Measurements from ENCODE around the gene DCDC2B. TPM values are rescaled to one million over a fixed set of nuclear protein-coding genes. Genes with fewer than 3 reads are reported as not detected.
A peak's percentile ranks its signal among the peaks of the same experiment; 100 is the strongest.

The DCDC2B gene
- total and polyA plus RNA-seq, 9 of the 15 experiments (the other 6 are each of a cell fraction or from before 2014, with no cell fraction given), result not detected

DNA sequence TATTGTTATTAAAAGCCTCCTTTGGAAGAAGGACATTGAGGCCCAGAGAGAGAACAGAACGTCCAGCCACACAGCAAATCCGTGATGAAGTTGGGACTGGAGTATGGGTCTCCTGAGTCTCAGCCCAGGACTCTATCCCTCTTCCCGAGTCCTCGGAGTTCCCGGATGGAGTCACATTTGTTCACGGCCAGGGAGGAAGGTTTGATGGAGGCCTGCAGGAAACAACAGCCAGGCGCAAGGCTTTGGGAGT lies 29.8 kb upstream of the DCDC2B start (continued):
- TF ChIP-seq ZFP30 (CRISPR knock-in tag; IDR thresholded peaks at IDR 0.05; ENCODE audit: borderline replicate concordance), result no peak
- TF ChIP-seq CXXC5 (CRISPR knock-in tag; IDR thresholded peaks at IDR 0.05), result no peak
- TF ChIP-seq MTA1 (IDR thresholded peaks at IDR 0.05; ENCODE audit: borderline replicate concordance), result no peak
- no peak for TF ChIP-seq ZNF384 (IDR thresholded peaks at IDR 0.05; ENCODE audit: low read depth, low read length)
- TF ChIP-seq MEF2A (IDR thresholded peaks at IDR 0.05; ENCODE audit: control insufficient read depth, low read depth, low read length), result no peak
- no peak for TF ChIP-seq ZNF134 (CRISPR knock-in tag; conservative IDR thresholded peaks at IDR 0.05)
- TF ChIP-seq ELF1 (tag; IDR thresholded peaks at IDR 0.05), result no peak
- TF ChIP-seq ZFP1 (CRISPR knock-in tag; IDR thresholded peaks at IDR 0.05), result 0 out of 2 replicates have a peak, but pooled peaks have one; percentile 51
- TF ChIP-seq, protein P1, sequence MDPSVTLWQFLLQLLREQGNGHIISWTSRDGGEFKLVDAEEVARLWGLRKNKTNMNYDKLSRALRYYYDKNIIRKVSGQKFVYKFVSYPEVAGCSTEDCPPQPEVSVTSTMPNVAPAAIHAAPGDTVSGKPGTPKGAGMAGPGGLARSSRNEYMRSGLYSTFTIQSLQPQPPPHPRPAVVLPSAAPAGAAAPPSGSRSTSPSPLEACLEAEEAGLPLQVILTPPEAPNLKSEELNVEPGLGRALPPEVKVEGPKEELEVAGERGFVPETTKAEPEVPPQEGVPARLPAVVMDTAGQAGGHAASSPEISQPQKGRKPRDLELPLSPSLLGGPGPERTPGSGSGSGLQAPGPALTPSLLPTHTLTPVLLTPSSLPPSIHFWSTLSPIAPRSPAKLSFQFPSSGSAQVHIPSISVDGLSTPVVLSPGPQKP (CRISPR knock-in tag; IDR thresholded peaks at IDR 0.05), result no peak
- TF ChIP-seq, protein P2, sequence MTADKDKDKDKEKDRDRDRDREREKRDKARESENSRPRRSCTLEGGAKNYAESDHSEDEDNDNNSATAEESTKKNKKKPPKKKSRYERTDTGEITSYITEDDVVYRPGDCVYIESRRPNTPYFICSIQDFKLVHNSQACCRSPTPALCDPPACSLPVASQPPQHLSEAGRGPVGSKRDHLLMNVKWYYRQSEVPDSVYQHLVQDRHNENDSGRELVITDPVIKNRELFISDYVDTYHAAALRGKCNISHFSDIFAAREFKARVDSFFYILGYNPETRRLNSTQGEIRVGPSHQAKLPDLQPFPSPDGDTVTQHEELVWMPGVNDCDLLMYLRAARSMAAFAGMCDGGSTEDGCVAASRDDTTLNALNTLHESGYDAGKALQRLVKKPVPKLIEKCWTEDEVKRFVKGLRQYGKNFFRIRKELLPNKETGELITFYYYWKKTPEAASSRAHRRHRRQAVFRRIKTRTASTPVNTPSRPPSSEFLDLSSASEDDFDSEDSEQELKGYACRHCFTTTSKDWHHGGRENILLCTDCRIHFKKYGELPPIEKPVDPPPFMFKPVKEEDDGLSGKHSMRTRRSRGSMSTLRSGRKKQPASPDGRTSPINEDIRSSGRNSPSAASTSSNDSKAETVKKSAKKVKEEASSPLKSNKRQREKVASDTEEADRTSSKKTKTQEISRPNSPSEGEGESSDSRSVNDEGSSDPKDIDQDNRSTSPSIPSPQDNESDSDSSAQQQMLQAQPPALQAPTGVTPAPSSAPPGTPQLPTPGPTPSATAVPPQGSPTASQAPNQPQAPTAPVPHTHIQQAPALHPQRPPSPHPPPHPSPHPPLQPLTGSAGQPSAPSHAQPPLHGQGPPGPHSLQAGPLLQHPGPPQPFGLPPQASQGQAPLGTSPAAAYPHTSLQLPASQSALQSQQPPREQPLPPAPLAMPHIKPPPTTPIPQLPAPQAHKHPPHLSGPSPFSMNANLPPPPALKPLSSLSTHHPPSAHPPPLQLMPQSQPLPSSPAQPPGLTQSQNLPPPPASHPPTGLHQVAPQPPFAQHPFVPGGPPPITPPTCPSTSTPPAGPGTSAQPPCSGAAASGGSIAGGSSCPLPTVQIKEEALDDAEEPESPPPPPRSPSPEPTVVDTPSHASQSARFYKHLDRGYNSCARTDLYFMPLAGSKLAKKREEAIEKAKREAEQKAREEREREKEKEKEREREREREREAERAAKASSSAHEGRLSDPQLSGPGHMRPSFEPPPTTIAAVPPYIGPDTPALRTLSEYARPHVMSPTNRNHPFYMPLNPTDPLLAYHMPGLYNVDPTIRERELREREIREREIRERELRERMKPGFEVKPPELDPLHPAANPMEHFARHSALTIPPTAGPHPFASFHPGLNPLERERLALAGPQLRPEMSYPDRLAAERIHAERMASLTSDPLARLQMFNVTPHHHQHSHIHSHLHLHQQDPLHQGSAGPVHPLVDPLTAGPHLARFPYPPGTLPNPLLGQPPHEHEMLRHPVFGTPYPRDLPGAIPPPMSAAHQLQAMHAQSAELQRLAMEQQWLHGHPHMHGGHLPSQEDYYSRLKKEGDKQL (CRISPR knock-in tag; IDR thresholded peaks at IDR 0.05; ENCODE audit: borderline replicate concordance), result no peak
- no peak for TF ChIP-seq CBFA2T3 (IDR thresholded peaks at IDR 0.05)
- no peak for TF ChIP-seq HNRNPK (IDR thresholded peaks at IDR 0.05; ENCODE audit: low read depth, low read length, poor library complexity, severe bottlenecking)
- TF ChIP-seq RBM25 (IDR thresholded peaks at IDR 0.05; ENCODE audit: low read depth, low read length, severe bottlenecking), result no peak
- TF ChIP-seq ZNF175 (CRISPR knock-in tag; IDR thresholded peaks at IDR 0.05; ENCODE audit: low read depth), result no peak
- TF ChIP-seq PHF21A (IDR thresholded peaks at IDR 0.05; ENCODE audit: borderline replicate concordance, low read depth), result no peak
- no peak for TF ChIP-seq RBM34 (IDR thresholded peaks at IDR 0.05; ENCODE audit: borderline replicate concordance, insufficient read depth, low read length)
- no peak for TF ChIP-seq DIDO1 (tag; IDR thresholded peaks at IDR 0.05; ENCODE audit: low read depth)
- TF ChIP-seq, protein P3, sequence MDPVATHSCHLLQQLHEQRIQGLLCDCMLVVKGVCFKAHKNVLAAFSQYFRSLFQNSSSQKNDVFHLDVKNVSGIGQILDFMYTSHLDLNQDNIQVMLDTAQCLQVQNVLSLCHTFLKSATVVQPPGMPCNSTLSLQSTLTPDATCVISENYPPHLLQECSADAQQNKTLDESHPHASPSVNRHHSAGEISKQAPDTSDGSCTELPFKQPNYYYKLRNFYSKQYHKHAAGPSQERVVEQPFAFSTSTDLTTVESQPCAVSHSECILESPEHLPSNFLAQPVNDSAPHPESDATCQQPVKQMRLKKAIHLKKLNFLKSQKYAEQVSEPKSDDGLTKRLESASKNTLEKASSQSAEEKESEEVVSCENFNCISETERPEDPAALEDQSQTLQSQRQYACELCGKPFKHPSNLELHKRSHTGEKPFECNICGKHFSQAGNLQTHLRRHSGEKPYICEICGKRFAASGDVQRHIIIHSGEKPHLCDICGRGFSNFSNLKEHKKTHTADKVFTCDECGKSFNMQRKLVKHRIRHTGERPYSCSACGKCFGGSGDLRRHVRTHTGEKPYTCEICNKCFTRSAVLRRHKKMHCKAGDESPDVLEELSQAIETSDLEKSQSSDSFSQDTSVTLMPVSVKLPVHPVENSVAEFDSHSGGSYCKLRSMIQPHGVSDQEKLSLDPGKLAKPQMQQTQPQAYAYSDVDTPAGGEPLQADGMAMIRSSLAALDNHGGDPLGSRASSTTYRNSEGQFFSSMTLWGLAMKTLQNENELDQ (CRISPR knock-in tag; IDR thresholded peaks at IDR 0.05; ENCODE audit: borderline replicate concordance), result no peak
- TF ChIP-seq EWSR1 (IDR thresholded peaks at IDR 0.05; ENCODE audit: borderline replicate concordance, low read depth, partially characterized antibody), result no peak

Data from K562 (cell line).